Measurements from ENCODE around the gene EFCAB8.

The EFCAB8 gene

GRCh38 chr20:32909451-32909850 is 50.7 kb downstream of the EFCAB8 start:
- in situ Hi-C loops (cut with MboI; ENCODE audit: low sequenced_read_pairs): loop anchor here (10.0 kb wide), 2 partner anchors 105 to 395 kb away; no protein-coding TSS in a partner anchor

GRCh38 chr20:32909896-32910571 is 51.3 kb downstream of the EFCAB8 start:
- in situ Hi-C loops (cut with MboI; ENCODE audit: low sequenced_read_pairs): loop anchor here (10.0 kb wide), 2 partner anchors 105 to 395 kb away; no protein-coding TSS in a partner anchor

- in situ Hi-C loops (cut with MboI; ENCODE audit: low sequenced_read_pairs): no loop called here
Measured at GRCh38 chr20:32911355-32911754, 52.6 kb downstream of the EFCAB8 start.

GRCh38 chr20:32912688-32913087 is 54.0 kb downstream of the EFCAB8 start:
- in situ Hi-C loops (cut with MboI; ENCODE audit: low sequenced_read_pairs): no loop called here

- in situ Hi-C loops (cut with MboI; ENCODE audit: low sequenced_read_pairs): no loop called here
Measured at GRCh38 chr20:32914031-32914430, 55.3 kb downstream of the EFCAB8 start.

GRCh38 chr20:32917191-32917950 is 58.6 kb downstream of the EFCAB8 start:
- in situ Hi-C loops (cut with MboI; ENCODE audit: low sequenced_read_pairs): no loop called here

- in situ Hi-C loops (cut with MboI; ENCODE audit: low sequenced_read_pairs): no loop called here
Measured at GRCh38 chr20:32918296-32918695, 59.6 kb downstream of the EFCAB8 start.

- in situ Hi-C loops (cut with MboI; ENCODE audit: low sequenced_read_pairs): no loop called here
Measured at GRCh38 chr20:32918751-32919150, 60.0 kb downstream of the EFCAB8 start.

- in situ Hi-C loops (cut with MboI; ENCODE audit: low sequenced_read_pairs): no loop called here
Measured at GRCh38 chr20:32920066-32920465, 61.3 kb downstream of the EFCAB8 start.

- in situ Hi-C loops (cut with MboI; ENCODE audit: low sequenced_read_pairs): no loop called here
Measured at GRCh38 chr20:32920530-32921298, 62.0 kb downstream of the EFCAB8 start.

- in situ Hi-C loops (cut with MboI; ENCODE audit: low sequenced_read_pairs): no loop called here
Measured at GRCh38 chr20:32922466-32922865, 63.7 kb downstream of the EFCAB8 start.

- in situ Hi-C loops (cut with MboI; ENCODE audit: low sequenced_read_pairs): no loop called here
Measured at GRCh38 chr20:32924781-32925180, 66.1 kb downstream of the EFCAB8 start.

GRCh38 chr20:32925481-32926196 is 66.9 kb downstream of the EFCAB8 start:
- in situ Hi-C loops (cut with MboI; ENCODE audit: low sequenced_read_pairs): no loop called here

GRCh38 chr20:32929162-32929561 is 70.4 kb downstream of the EFCAB8 start:
- in situ Hi-C loops (cut with MboI; ENCODE audit: low sequenced_read_pairs): no loop called here

- in situ Hi-C loops (cut with MboI; ENCODE audit: low sequenced_read_pairs): no loop called here
Measured at GRCh38 chr20:32930181-32930580, 71.5 kb downstream of the EFCAB8 start.

GRCh38 chr20:32930701-32931100 is 72.0 kb downstream of the EFCAB8 start:
- in situ Hi-C loops (cut with MboI; ENCODE audit: low sequenced_read_pairs): no loop called here

- in situ Hi-C loops (cut with MboI; ENCODE audit: low sequenced_read_pairs): no loop called here
Measured at GRCh38 chr20:32934580-32934979, 75.9 kb downstream of the EFCAB8 start.

GRCh38 chr20:32941155-32941885 is 82.6 kb downstream of the EFCAB8 start:
- in situ Hi-C loops (cut with MboI; ENCODE audit: low sequenced_read_pairs): no loop called here

GRCh38 chr20:32943490-32944052 is 84.8 kb downstream of the EFCAB8 start:
- in situ Hi-C loops (cut with MboI; ENCODE audit: low sequenced_read_pairs): no loop called here

- in situ Hi-C loops (cut with MboI; ENCODE audit: low sequenced_read_pairs): no loop called here
Measured at GRCh38 chr20:32945710-32946221, 87.0 kb downstream of the EFCAB8 start.

Data from HL-60/S4 (cell line).